ENCODE measurements around the gene CD93.

DNA sequence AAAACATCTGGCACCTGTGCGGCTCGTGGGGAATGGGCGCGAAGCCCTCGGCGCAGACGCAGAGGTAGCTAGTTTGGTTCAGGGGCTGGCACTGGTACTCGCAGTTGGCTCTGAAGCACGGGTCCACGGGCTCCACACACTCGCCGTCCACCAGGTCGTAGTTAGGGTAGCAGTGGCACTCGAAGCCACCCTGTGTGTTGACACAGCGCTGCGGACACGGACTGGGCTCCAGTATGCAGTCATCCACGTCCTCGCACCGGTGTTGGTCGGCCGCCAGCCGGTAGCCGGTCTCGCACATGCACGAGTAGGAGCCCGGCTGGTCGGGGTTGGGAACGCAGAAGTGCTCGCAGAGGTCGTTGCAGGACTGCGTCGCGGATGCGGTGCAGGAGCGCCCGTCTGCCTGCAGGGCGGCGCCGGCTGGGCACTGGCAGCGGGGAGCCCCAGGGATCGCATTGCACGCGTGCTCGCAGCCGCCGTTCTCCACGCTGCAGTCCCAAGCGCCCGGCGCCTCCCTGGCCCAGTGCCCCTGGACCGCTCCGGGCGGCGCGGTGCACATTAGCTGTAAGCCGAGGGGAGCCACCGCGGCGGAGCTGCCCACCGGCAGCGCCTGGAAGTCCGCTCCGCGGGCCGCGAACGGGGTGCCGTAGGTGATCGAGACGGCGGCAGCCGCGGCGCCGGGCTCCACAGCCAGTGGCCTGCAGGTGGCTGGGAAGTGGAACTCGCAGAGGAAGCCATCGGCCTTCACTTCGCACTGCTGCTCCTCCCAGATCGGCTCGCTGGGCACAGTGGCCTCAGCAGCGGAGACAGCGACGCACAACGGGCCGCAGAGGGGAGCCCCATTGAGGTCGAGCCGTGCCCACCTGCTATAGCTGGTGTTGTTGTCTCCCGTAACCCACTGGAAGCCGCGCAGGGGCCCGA, 37.6 kb downstream of the CD93 start:
- no peak for TF ChIP-seq POLR2A (IDR thresholded peaks at IDR 0.05)
- peak in 2 of 3 experiments; percentile 32 to 52 for TF ChIP-seq CTCF (IDR thresholded peaks at IDR 0.05)

Measured in testis (tissue), 2 donors.